Transverse colon (tissue), 4 donors: Measurements from ENCODE around the gene ALPK3.

Source experiments
- EP300 ChIP-seq: sonication (generic); formaldehyde crosslinking; IDR thresholded peaks from one replicate; pipeline ENCODE4 v1.6.1; 2017; ENCODE audit warnings: antibody characterized with exemption, low read depth
- POLR2A ChIP-seq: fragments of 450-650 bp; IDR thresholded peaks from one replicate; pipeline ENCODE4 v1.6.1; 2016; ENCODE audit warnings: antibody characterized with exemption, mild to moderate bottlenecking, moderate library complexity
- POLR2AphosphoS5 ChIP-seq, 3 donors: sonication (generic); formaldehyde crosslinking; IDR thresholded peaks; one replicate each; pipeline ENCODE4 v1.6.1; 2016; ENCODE audit warnings: antibody characterized with exemption in 3 of 3
- TF ChIP-seq, protein P1 (sequence below), 5 experiments: fragments of 200-600 bp in 3 of 5; fragments of 450-650 bp in 2 of 5; sonication (generic) in 3 of 5; IDR thresholded peaks; 1 replicate in 2 of 5; 2 replicates in 3 of 5; pipeline ENCODE4 v1.5.1; 2016 to 2017; ENCODE audit warnings: antibody characterized with exemption in 5 of 5, inconsistent platforms in 3 of 5, mild to moderate bottlenecking in 2 of 5, moderate library complexity in 1 of 5

- no peak for TF ChIP-seq POLR2AphosphoS5 (IDR thresholded peaks at IDR 0.05)
- TF ChIP-seq EP300: no peak
- TF ChIP-seq, protein P1, sequence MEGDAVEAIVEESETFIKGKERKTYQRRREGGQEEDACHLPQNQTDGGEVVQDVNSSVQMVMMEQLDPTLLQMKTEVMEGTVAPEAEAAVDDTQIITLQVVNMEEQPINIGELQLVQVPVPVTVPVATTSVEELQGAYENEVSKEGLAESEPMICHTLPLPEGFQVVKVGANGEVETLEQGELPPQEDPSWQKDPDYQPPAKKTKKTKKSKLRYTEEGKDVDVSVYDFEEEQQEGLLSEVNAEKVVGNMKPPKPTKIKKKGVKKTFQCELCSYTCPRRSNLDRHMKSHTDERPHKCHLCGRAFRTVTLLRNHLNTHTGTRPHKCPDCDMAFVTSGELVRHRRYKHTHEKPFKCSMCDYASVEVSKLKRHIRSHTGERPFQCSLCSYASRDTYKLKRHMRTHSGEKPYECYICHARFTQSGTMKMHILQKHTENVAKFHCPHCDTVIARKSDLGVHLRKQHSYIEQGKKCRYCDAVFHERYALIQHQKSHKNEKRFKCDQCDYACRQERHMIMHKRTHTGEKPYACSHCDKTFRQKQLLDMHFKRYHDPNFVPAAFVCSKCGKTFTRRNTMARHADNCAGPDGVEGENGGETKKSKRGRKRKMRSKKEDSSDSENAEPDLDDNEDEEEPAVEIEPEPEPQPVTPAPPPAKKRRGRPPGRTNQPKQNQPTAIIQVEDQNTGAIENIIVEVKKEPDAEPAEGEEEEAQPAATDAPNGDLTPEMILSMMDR (IDR thresholded peaks at IDR 0.05): no peak
- no peak for TF ChIP-seq POLR2A
Observed at GRCh38 chr15:84819791-84820190, 2.6 kb downstream of the ALPK3 start.
